ENCODE results near the gene ARV1.

The ARV1 gene

DNA sequence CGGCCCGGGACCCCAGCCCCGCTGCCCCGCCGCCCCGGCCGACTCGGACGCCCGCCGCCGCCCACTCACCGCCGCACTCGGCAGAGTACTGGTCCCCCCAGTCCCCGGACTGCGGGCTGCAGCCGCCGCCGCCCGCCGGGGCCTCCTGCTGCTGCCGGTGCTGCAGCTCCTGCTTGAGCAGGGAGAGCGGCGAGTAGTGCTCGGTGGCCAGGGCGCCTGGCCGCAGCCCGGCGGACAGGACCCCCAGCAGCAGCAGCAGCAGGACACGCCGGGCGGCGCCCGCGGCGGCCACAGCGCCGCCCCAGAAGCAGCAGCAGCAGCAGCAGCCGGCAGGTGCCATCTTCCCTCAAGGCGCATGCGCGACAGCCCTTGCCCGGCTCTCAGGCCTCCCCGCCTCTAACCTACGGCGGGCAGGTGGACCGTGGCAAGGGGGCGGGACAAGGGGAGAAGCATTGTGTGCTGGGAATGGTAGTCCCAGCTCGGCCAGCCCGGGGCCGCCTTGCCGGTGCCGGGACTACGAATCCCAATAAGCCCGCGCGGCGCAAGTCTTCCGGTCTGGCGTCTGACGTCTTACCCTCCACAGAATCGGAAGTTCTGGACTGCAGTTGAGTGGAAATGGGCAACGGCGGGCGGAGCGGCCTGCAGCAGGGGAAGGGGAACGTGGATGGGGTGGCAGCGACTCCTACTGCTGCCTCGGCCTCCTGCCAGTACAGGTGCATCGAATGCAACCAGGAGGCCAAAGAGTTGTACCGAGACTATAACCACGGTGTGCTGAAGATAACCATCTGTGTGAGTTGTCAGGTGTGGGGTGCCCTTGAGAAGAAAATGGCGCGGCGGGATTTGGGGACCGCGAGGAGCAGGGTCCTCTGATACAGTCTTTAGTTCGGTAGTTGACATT is at the start of gene ARV1, which contains the start of gene TTC13:
Gene ARV1, plus strand, starts transcription at position 604 of the 898 bp plus-strand sequence. Its CDS starts 12 bp downstream, at position 616.
Gene TTC13, minus strand, starts transcription at position 371 of the 898 bp plus-strand sequence. Its CDS starts 31 bp downstream, at position 340.
- peak; percentile 96 for DNase-seq
- H3K4me1 Mint-ChIP-seq (ENCODE audit: low read depth) = peaks cover 35% of the 10 kb centered on the region
- peak within 1 kb of the TSS; percentile 95 for H3K27ac Mint-ChIP-seq
- H3K9me3 Mint-ChIP-seq = no peaks in the 10 kb centered on the region
- H3K36me3 Mint-ChIP-seq (ENCODE audit: low read depth) = peaks cover 41% of the 10 kb centered on the region
- no peaks in the 10 kb centered on the region for H3K27me3 Mint-ChIP-seq
- peak within 1 kb of the TSS; percentile 92 for H3K4me3 Mint-ChIP-seq

DNA sequence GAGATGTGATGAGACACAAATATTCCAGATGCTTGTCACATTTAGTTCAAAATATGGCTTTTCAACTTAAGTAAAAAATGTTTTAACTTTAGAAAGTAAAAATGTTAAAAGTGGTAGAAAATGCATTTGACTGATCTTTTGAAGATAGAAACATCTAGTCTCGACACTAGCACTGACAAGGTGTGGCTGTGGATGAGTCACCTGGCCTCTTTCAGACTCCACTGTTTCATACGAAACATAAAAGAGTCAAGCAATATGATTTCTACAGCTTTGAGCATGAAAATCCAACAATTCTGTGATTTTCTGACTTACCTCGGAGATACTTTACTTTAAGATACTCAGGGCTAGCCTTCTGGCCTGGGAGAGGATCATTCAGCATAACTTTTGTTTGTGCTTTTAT is 47.9 kb upstream of the ARV1 start:
- Mint-ChIP-seq H3K27ac (no peak overlapping the region), H3K4me3 (no peak overlapping the region), H3K4me1 (ENCODE audit: low read depth) (peaks cover 7% of the 10 kb centered on the region), H3K36me3 (ENCODE audit: low read depth) (peaks cover 76% of the 10 kb centered on the region), H3K9me3 (no peaks in the 10 kb centered on the region), H3K27me3 (no peaks in the 10 kb centered on the region)
- DNase-seq = no peak

DNA sequence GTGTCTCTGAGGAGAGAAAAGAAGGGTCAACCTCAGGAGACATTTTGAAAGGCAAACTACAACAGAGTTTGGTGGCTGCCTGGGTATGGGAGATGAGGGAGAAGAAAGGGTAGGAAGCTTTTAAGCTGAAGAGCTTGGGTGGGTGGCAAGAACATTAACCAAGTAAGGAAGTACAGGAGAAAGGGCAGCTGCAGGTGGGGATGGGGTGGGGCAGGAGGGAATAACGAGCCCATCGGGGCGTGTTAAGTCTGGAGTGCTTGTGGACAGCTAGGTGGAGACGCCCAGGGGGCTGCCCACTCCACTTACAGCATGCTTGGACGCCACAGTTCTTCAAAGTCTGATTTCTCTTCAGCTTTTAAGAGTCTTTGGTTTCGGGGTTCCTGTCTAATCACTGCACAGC is 43.0 kb upstream of the ARV1 start:
- Mint-ChIP-seq H3K27me3 (no peaks in the 10 kb centered on the region), H3K9me3 (no peaks in the 10 kb centered on the region), H3K4me3 (no peak overlapping the region), H3K4me1 (ENCODE audit: low read depth) (peaks cover 21% of the 10 kb centered on the region), H3K27ac (peak overlapping the region; percentile 57), H3K36me3 (ENCODE audit: low read depth) (peaks cover 85% of the 10 kb centered on the region)
- DNase-seq = no peak

GRCh38 chr1:230936475-230936874 is 42.4 kb upstream of the ARV1 start:
- Mint-ChIP-seq H3K36me3 (ENCODE audit: low read depth) (peaks cover 80% of the 10 kb centered on the region), H3K27ac (no peak overlapping the region), H3K4me1 (ENCODE audit: low read depth) (peaks cover 15% of the 10 kb centered on the region), H3K27me3 (no peaks in the 10 kb centered on the region), H3K9me3 (no peaks in the 10 kb centered on the region), H3K4me3 (no peak overlapping the region)
- no peak for DNase-seq

GRCh38 chr1:230937371-230937770 is 41.5 kb upstream of the ARV1 start:
- H3K9me3 Mint-ChIP-seq = no peaks in the 10 kb centered on the region
- no peaks in the 10 kb centered on the region for H3K27me3 Mint-ChIP-seq
- H3K27ac Mint-ChIP-seq = peak overlapping the region; percentile 45
- H3K4me3 Mint-ChIP-seq = no peak overlapping the region
- no peak for DNase-seq
- H3K4me1 Mint-ChIP-seq (ENCODE audit: low read depth) = peaks cover 15% of the 10 kb centered on the region
- peaks cover 75% of the 10 kb centered on the region for H3K36me3 Mint-ChIP-seq (ENCODE audit: low read depth)

- Mint-ChIP-seq H3K9me3 (no peaks in the 10 kb centered on the region), H3K4me3 (no peak overlapping the region), H3K36me3 (ENCODE audit: low read depth) (peaks cover 71% of the 10 kb centered on the region), H3K27me3 (no peaks in the 10 kb centered on the region), H3K4me1 (ENCODE audit: low read depth) (peaks cover 18% of the 10 kb centered on the region), H3K27ac (peak overlapping the region; percentile 53)
- DNase-seq = no peak
Measured at GRCh38 chr1:230938924-230939368, 39.9 kb upstream of the ARV1 start.

DNA sequence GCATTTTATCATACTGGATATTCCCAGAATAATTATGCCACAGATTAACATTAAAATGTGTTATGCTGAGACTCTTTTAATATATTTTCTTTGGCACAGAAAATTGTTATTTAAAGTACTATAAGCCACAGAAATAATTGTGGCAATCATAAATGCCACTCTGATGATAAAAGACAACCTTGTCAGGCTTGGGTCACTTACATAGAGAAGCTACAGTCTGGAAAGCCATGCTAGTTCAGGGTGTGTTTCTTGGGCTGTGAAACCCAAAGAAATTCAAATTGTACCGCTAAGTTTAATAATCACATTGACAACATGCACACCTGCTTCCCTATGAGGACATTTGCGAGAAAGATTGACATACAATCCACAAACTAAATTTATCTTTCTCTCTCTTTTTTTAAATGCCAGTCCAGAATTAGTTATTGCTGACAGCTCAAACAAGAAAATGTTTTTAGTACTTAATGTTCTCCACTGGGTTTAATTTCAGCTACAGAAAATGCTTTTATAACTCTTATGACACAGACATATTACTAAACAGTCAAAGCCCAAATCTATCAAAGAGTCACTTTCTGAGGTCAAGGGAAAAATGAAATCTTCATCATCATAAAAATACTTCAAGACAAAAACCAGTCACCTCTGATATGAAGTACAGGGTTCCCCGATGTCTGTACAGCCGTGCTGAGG is 38.9 kb upstream of the ARV1 start:
- H3K36me3 Mint-ChIP-seq (ENCODE audit: low read depth) = peaks cover 69% of the 10 kb centered on the region
- H3K4me1 Mint-ChIP-seq (ENCODE audit: low read depth) = peaks cover 18% of the 10 kb centered on the region
- no peaks in the 10 kb centered on the region for H3K27me3 Mint-ChIP-seq
- H3K27ac Mint-ChIP-seq = no peak overlapping the region
- DNase-seq = no peak
- no peaks in the 10 kb centered on the region for H3K9me3 Mint-ChIP-seq
- H3K4me3 Mint-ChIP-seq = no peak overlapping the region

- no peaks in the 10 kb centered on the region for H3K9me3 Mint-ChIP-seq
- H3K27me3 Mint-ChIP-seq = no peaks in the 10 kb centered on the region
- H3K27ac Mint-ChIP-seq = no peak overlapping the region
- H3K36me3 Mint-ChIP-seq (ENCODE audit: low read depth) = peaks cover 71% of the 10 kb centered on the region
- no peak for DNase-seq
- peaks cover 16% of the 10 kb centered on the region for H3K4me1 Mint-ChIP-seq (ENCODE audit: low read depth)
- H3K4me3 Mint-ChIP-seq = no peak overlapping the region
Measured at GRCh38 chr1:230940848-230941247, 38.0 kb upstream of the ARV1 start.

- no peaks in the 10 kb centered on the region for H3K27me3 Mint-ChIP-seq
- DNase-seq = no peak
- no peak overlapping the region for H3K4me3 Mint-ChIP-seq
- peaks cover 73% of the 10 kb centered on the region for H3K36me3 Mint-ChIP-seq (ENCODE audit: low read depth)
- peaks cover 6% of the 10 kb centered on the region for H3K4me1 Mint-ChIP-seq (ENCODE audit: low read depth)
- no peaks in the 10 kb centered on the region for H3K9me3 Mint-ChIP-seq
- H3K27ac Mint-ChIP-seq = no peak overlapping the region
Measured at GRCh38 chr1:230943048-230943593, 35.8 kb upstream of the ARV1 start.

DNA sequence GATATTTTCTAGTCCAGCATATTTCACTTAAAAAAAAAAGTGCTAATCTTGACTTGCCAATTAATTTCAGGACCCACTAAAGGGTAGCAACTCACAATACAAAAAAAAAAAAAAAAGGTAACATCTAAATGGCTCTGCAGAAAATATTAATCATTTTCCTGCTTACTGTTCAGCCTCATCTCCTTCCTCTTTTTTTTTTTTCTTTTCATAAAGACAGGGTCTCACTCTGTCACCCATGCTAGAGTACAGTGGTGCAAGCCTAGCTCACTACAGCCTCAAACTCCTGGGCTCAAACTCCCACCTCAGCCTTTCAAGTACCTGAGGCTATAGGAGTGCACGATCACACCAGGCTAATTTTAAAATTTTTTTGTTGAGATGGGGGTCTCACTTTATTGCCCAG is 30.6 kb upstream of the ARV1 start:
- H3K36me3 Mint-ChIP-seq (ENCODE audit: low read depth) = peaks cover 76% of the 10 kb centered on the region
- H3K27me3 Mint-ChIP-seq = no peaks in the 10 kb centered on the region
- DNase-seq = no peak
- peaks cover 3% of the 10 kb centered on the region for H3K4me1 Mint-ChIP-seq (ENCODE audit: low read depth)
- H3K27ac Mint-ChIP-seq = no peak overlapping the region
- no peak overlapping the region for H3K4me3 Mint-ChIP-seq
- H3K9me3 Mint-ChIP-seq = no peaks in the 10 kb centered on the region

- Mint-ChIP-seq H3K27me3 (no peaks in the 10 kb centered on the region), H3K27ac (no peak overlapping the region), H3K4me1 (ENCODE audit: low read depth) (peaks cover 3% of the 10 kb centered on the region), H3K4me3 (no peak overlapping the region), H3K36me3 (ENCODE audit: low read depth) (peaks cover 77% of the 10 kb centered on the region), H3K9me3 (no peaks in the 10 kb centered on the region)
- DNase-seq = no peak
Measured at GRCh38 chr1:230948903-230949302, 30.0 kb upstream of the ARV1 start.

GRCh38 chr1:230950404-230950803 is 28.5 kb upstream of the ARV1 start:
- no peaks in the 10 kb centered on the region for H3K9me3 Mint-ChIP-seq
- no peak overlapping the region for H3K27ac Mint-ChIP-seq
- H3K4me1 Mint-ChIP-seq (ENCODE audit: low read depth) = peaks cover 3% of the 10 kb centered on the region
- no peak for DNase-seq
- H3K36me3 Mint-ChIP-seq (ENCODE audit: low read depth) = peaks cover 76% of the 10 kb centered on the region
- no peak overlapping the region for H3K4me3 Mint-ChIP-seq
- no peaks in the 10 kb centered on the region for H3K27me3 Mint-ChIP-seq

- DNase-seq = no peak
- no peak overlapping the region for H3K4me3 Mint-ChIP-seq
- peak overlapping the region; percentile 41 for H3K27ac Mint-ChIP-seq
- H3K27me3 Mint-ChIP-seq = no peaks in the 10 kb centered on the region
- H3K36me3 Mint-ChIP-seq (ENCODE audit: low read depth) = peaks cover 81% of the 10 kb centered on the region
- H3K9me3 Mint-ChIP-seq = no peaks in the 10 kb centered on the region
- H3K4me1 Mint-ChIP-seq (ENCODE audit: low read depth) = peaks cover 22% of the 10 kb centered on the region
Measured at GRCh38 chr1:230957580-230957989, 21.3 kb upstream of the ARV1 start.

DNA sequence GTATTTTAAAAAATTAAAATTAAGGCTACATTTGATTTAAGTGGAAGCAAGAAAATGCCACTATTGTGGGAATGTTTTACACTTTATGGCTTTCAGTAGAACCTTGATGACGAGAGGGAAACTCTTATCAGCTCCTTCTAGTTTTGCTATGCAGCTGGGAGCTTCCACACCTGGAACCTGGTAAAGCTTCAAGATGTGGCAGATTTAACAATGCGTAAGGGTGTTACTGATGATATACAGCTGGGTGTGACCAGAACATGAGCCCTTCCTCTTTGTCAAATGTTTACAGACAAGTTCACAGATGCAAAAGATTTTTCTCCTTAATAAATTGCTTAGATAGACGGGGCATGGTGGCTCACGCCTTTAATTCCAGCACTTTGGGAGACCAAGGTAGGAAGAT is 20.5 kb upstream of the ARV1 start:
- H3K36me3 Mint-ChIP-seq (ENCODE audit: low read depth) = peaks cover 78% of the 10 kb centered on the region
- H3K9me3 Mint-ChIP-seq = no peaks in the 10 kb centered on the region
- H3K27me3 Mint-ChIP-seq = no peaks in the 10 kb centered on the region
- peaks cover 28% of the 10 kb centered on the region for H3K4me1 Mint-ChIP-seq (ENCODE audit: low read depth)
- H3K4me3 Mint-ChIP-seq = no peak overlapping the region
- no peak for DNase-seq
- no peak overlapping the region for H3K27ac Mint-ChIP-seq

All from activated T-cell treated with anti-CD3 and anti-CD28 coated beads, Interleukin-2, amount 50 U/mL, for 24 hours (primary cell).